T-cell (primary cell): ENCODE measurements around the gene NTM. TPM values are rescaled to one million over a fixed set of nuclear protein-coding genes. Genes with fewer than 3 reads are reported as not detected.

ENCODE experiments used
- ATAC-seq, 4 experiments: fragments of 200-7000 bp in 3 of 4; fragments of 150-1000 bp in 1 of 4; cut with Tn5 transposase; replicated peaks in 1 of 4; 1 replicate in 3 of 4; 2 replicates in 1 of 4; pipeline ENCODE4 v1.10.0; 2021; ENCODE audit warnings: moderate library complexity in 3 of 4, mild to moderate bottlenecking in 2 of 4, moderate number of reproducible peaks in 1 of 4
- CTCF ChIA-PET, 2 donors: fragments of 300-600 bp; sonication (Branson Sonifier 250); formaldehyde crosslinking; loops; one replicate each; lab custom pipeline; 2022; ENCODE audit warnings: antibody characterized with exemption in 2 of 2; lab: Charles Lee
- POLR2A ChIA-PET, 2 donors: fragments of 300-600 bp; sonication (Branson Sonifier 250); formaldehyde crosslinking; loops; one replicate each; lab custom pipeline; 2022; ENCODE audit warnings: antibody characterized with exemption in 2 of 2; lab: Charles Lee
- DNase-seq, 35 experiments: peaks; one replicate each; pipeline versions ENCODE4 v3.0.0 to v3.0.0-alpha.2; 2013 to 2023
- H3K27ac ChIP-seq: one replicate; pipeline ENCODE4 v1.5.1; 2013; ENCODE audit warnings: low read length
- H3K27me3 ChIP-seq, 2 experiments: replicated peaks in 1 of 2; 1 replicate in 1 of 2; 2 replicates in 1 of 2; pipeline versions ENCODE4 v1.6.1 to v1.7.0; 2013; ENCODE audit warnings: low read length in 1 of 2, mixed read lengths in 1 of 2; ENCODE audit not compliant: control insufficient read depth in 2 of 2, insufficient read depth in 2 of 2; ENCODE audit errors: extremely low read depth in 1 of 2
- H3K36me3 ChIP-seq, 2 donors: 1 replicate in 1 of 2; 2 replicates in 1 of 2; pipeline versions ENCODE4 v1.6.1 to v1.7.0; 2013; ENCODE audit warnings: low read length in 1 of 2; ENCODE audit not compliant: control insufficient read depth in 2 of 2, insufficient read depth in 1 of 2; ENCODE audit errors: extremely low read depth in 1 of 2
- H3K4me1 ChIP-seq, 2 experiments: 1 replicate in 1 of 2; 2 replicates in 1 of 2; pipeline versions ENCODE4 v1.6.1 to v1.7.0; 2013; ENCODE audit warnings: low read length in 2 of 2, mixed read lengths in 1 of 2; ENCODE audit not compliant: insufficient read depth in 2 of 2, control insufficient read depth in 1 of 2; ENCODE audit errors: extremely low read depth in 1 of 2
- H3K4me3 ChIP-seq, 2 donors: 1 replicate in 1 of 2; 2 replicates in 1 of 2; pipeline versions ENCODE4 v1.5.1 to v1.7.0; 2013; ENCODE audit warnings: mild to moderate bottlenecking in 2 of 2, low read length in 1 of 2, moderate library complexity in 1 of 2; ENCODE audit not compliant: control insufficient read depth in 1 of 2; ENCODE audit errors: extremely low read depth in 1 of 2
- H3K9me3 ChIP-seq: 2 replicates; pipeline ENCODE4 v1.7.0; 2013
- H3K27ac Mint-ChIP-seq, 2 donors: one replicate each; pipeline ENCODE4 v1.8.0; 2020 to 2021; ENCODE audit warnings: mild to moderate bottlenecking in 2 of 2, mixed read lengths in 2 of 2
- H3K27me3 Mint-ChIP-seq, 2 donors: one replicate each; pipeline ENCODE4 v1.8.0; 2021 to 2022; ENCODE audit warnings: mixed read lengths in 2 of 2
- H3K36me3 Mint-ChIP-seq: one replicate; pipeline ENCODE4 v1.8.0; 2021; ENCODE audit warnings: mixed read lengths
- H3K4me1 Mint-ChIP-seq, 3 donors: one replicate each; pipeline ENCODE4 v1.8.0; 2020 to 2022; ENCODE audit warnings: mixed read lengths in 3 of 3, mild to moderate bottlenecking in 1 of 3
- H3K4me3 Mint-ChIP-seq, 3 donors: one replicate each; pipeline ENCODE4 v1.8.0; 2020 to 2022; ENCODE audit warnings: mild to moderate bottlenecking in 3 of 3, mixed read lengths in 3 of 3, moderate library complexity in 3 of 3
- H3K9me3 Mint-ChIP-seq, 3 donors: one replicate each; pipeline ENCODE4 v1.8.0; 2020 to 2022; ENCODE audit warnings: mixed read lengths in 3 of 3
- WGBS: methylation state at CpG from one replicate; pipeline ENCODE4 v1.1.5; 2013; ENCODE audit warnings: missing lambda C conversion rate; ENCODE audit not compliant: insufficient coverage; 5-methylcytosine and 5-hydroxymethylcytosine counted together
- total RNA-seq, 35 experiments: library from RNA in 6 of 35; stranded (reverse) in 6 of 35; fragments of 120-200 nt in 1 of 35; gene quantifications; one replicate each; pipeline versions ENCODE4 v1.2.1 to v1.2.4 and lab custom pipeline; 2013 to 2026

Gene NTM
- total RNA-seq, 5 donors from 2014 or later (not counting 1 experiment from before 2014, with no cell fraction given): not detected

DNA sequence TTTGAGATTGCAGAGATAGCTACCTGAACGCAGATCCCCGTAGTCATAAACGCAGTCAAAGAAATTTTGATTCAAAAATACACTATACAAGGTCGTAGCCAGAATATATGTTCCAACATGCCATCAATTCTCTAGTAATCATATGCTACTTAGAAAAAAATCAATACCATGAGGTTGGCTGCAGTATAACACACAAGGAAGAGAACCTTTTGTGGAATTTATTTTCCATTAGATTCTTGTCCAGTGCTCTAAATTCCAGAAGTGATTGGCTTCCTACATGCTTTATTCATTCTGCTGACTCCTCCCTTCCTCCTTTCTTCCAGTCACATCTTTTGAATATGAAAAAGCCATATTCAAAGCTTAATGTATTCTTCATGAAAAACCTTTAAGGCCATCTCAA lies 189.9 kb downstream of the NTM start:
- CTCF ChIA-PET: no interaction called here

GRCh38 chr11:131561501-131561900 lies 191.1 kb downstream of the NTM start:
- H3K27me3 ChIP-seq: no peaks in the 10 kb centered on the region
- WGBS: no CpG with 5 or more reads among the region's 4 CpGs
- Mint-ChIP-seq H3K36me3 (no peaks in the 10 kb centered on the region), H3K4me3 (no peak overlapping the region), H3K27ac (no peak overlapping the region), H3K4me1 (no peaks in the 10 kb centered on the region), H3K27me3 (peaks cover 0 to 4% of the 10 kb centered on the region in 2 donors), H3K9me3 (peaks cover 0 to 7% (median 0%) of the 10 kb centered on the region in 3 donors)
- H3K27ac ChIP-seq: no peak overlapping the region
- H3K4me1 ChIP-seq: no peaks in the 10 kb centered on the region
- ChIA-PET CTCF (no interaction called here), POLR2A (no interaction called here)
- H3K4me3 ChIP-seq: no peak overlapping the region
- no peak for DNase-seq
- no peak for ATAC-seq
- H3K36me3 ChIP-seq: no peaks in the 10 kb centered on the region
- no peaks in the 10 kb centered on the region for H3K9me3 ChIP-seq

More for the DNA sequence above, 189.9 kb downstream of the NTM start:
- H3K27ac Mint-ChIP-seq: no peak overlapping the region
- H3K36me3 ChIP-seq: no peaks in the 10 kb centered on the region
- no peaks in the 10 kb centered on the region for H3K36me3 Mint-ChIP-seq
- POLR2A ChIA-PET: no interaction called here
- H3K4me1 ChIP-seq: no peaks in the 10 kb centered on the region
- H3K4me1 Mint-ChIP-seq: no peaks in the 10 kb centered on the region
- H3K27me3 Mint-ChIP-seq: peaks cover 0 to 4% of the 10 kb centered on the region in 2 donors
- no peaks in the 10 kb centered on the region for H3K9me3 ChIP-seq
- DNase-seq (no peak), ATAC-seq (no peak)
- H3K9me3 Mint-ChIP-seq: peaks cover 0 to 7% (median 0%) of the 10 kb centered on the region in 3 donors
- no peak overlapping the region for H3K27ac ChIP-seq
- WGBS: no CpG with 5 or more reads among the region's 4 CpGs
- H3K4me3 ChIP-seq: no peak overlapping the region
- no peaks in the 10 kb centered on the region for H3K27me3 ChIP-seq
- H3K4me3 Mint-ChIP-seq: no peak overlapping the region

- ChIA-PET CTCF (no interaction called here), POLR2A (no interaction called here)
- Histone ChIP-seq H3K4me1 (no peaks in the 10 kb centered on the region), H3K27ac (no peak overlapping the region), H3K9me3 (no peaks in the 10 kb centered on the region), H3K27me3 (no peaks in the 10 kb centered on the region), H3K36me3 (no peaks in the 10 kb centered on the region), H3K4me3 (no peak overlapping the region)
- Mint-ChIP-seq H3K36me3 (no peaks in the 10 kb centered on the region), H3K9me3 (peaks cover 0 to 5% (median 0%) of the 10 kb centered on the region in 3 donors), H3K27me3 (peaks cover 0 to 4% of the 10 kb centered on the region in 2 donors), H3K4me1 (no peaks in the 10 kb centered on the region), H3K4me3 (no peak overlapping the region), H3K27ac (no peak overlapping the region)
- no peak for DNase-seq
- ATAC-seq: no peak
- 70% methylated on average over 2 of the region's 5 CpGs for WGBS
Measured at GRCh38 chr11:131561972-131562371, 191.6 kb downstream of the NTM start.

DNA sequence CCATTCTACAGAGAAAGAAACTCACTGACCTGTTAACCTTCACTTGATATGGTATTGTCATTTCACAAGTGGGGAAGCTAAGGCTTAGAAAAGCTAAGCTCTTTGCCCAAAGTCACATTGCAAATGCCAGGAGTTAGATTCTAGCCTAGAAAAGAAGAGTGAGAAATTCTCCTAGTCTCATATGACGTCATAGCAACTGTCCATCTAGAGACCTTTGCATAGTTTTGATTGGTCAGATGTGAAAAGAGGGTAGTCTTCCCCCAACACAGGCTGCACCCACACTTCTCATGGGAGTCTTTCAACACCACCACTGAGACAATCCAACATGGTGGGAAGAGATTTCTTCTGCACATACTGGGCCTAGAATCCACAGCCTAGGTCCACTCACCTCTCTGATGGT lies 197.9 kb downstream of the NTM start:
- Histone ChIP-seq H3K4me1 (no peaks in the 10 kb centered on the region), H3K4me3 (no peak overlapping the region), H3K27ac (no peak overlapping the region), H3K27me3 (peaks cover 0 to 5% of the 10 kb centered on the region in 2 experiments), H3K9me3 (no peaks in the 10 kb centered on the region), H3K36me3 (no peaks in the 10 kb centered on the region)
- no peaks in the 10 kb centered on the region for H3K9me3 Mint-ChIP-seq
- ChIA-PET CTCF (no interaction called here), POLR2A (no interaction called here)
- H3K4me3 Mint-ChIP-seq: no peak overlapping the region
- ATAC-seq (no peak), DNase-seq (no peak)
- peaks cover 0 to 7% of the 10 kb centered on the region in 2 donors for H3K27me3 Mint-ChIP-seq
- H3K27ac Mint-ChIP-seq: no peak overlapping the region
- H3K4me1 Mint-ChIP-seq: no peaks in the 10 kb centered on the region
- WGBS: no CpG with 5 or more reads among the region's 1 CpG
- H3K36me3 Mint-ChIP-seq: no peaks in the 10 kb centered on the region

DNA sequence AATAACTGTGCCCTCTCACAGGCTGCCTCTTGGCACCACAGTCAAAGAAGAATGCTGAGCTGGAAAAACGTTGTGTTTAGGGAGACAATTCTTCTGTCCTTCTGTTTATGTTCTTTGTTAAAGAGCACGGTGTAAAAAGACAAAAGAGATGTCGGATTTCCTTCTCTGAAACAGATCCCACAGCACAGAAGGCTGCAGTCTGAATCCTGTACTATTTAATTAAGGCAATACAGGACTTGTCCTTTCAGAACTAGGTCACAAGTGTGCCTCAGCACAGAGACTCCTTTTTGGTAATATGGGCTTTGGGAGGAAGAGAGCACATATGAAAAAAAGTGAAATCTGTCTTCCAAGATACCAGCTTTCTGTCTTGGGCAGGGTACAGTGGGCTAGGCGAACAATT lies 201.2 kb downstream of the NTM start:
- POLR2A ChIA-PET: no interaction called here
- WGBS: 50% methylated on average over 1 of the region's 4 CpGs
- ATAC-seq: no peak

DNA sequence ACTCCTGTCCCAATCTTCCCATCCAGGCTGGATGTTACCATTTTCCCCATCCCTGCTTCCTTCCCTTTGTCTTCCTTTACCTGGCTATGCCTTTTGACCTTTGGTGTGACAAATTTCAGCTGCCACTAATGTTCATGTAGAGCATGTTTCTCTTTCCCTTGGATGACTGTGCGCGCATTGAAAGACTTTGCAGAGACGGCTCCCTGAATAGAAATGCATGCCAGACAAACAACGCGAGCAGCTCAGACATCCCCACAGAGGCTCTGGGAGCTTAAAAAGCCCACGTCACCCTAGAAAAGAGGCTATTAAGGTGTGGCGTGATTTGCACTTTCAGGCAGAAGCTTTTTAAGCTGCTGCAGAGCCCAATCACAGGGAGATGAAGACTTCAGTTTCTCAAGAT lies 202.0 kb downstream of the NTM start:
- Histone ChIP-seq H3K4me1 (no peaks in the 10 kb centered on the region), H3K36me3 (no peaks in the 10 kb centered on the region), H3K27ac (no peak overlapping the region), H3K9me3 (no peaks in the 10 kb centered on the region), H3K27me3 (peaks cover 0 to 5% of the 10 kb centered on the region in 2 experiments), H3K4me3 (no peak overlapping the region)
- ATAC-seq (no peak), DNase-seq (no peak)
- POLR2A ChIA-PET: interaction anchor here in 1 of 2 donors (0.6 kb wide), 1 partner anchor 96 kb away, joined by 3 read pairs; no protein-coding TSS in a partner anchor
- Mint-ChIP-seq H3K4me3 (no peak overlapping the region), H3K27me3 (peaks cover 0 to 9% of the 10 kb centered on the region in 2 donors), H3K9me3 (peaks cover 0 to 5% (median 0%) of the 10 kb centered on the region in 3 donors), H3K36me3 (no peaks in the 10 kb centered on the region), H3K27ac (no peak overlapping the region), H3K4me1 (no peaks in the 10 kb centered on the region)
- 91% methylated on average over 5 of the region's 7 CpGs for WGBS
- CTCF ChIA-PET: no interaction called here

More for the DNA sequence above, 201.2 kb downstream of the NTM start:
- H3K27me3 ChIP-seq: peaks cover 0 to 5% of the 10 kb centered on the region in 2 experiments
- no peaks in the 10 kb centered on the region for H3K36me3 Mint-ChIP-seq
- H3K4me3 Mint-ChIP-seq: no peak overlapping the region
- DNase-seq: no peak
- no peak overlapping the region for H3K27ac Mint-ChIP-seq
- no peak overlapping the region for H3K27ac ChIP-seq
- H3K4me1 ChIP-seq: no peaks in the 10 kb centered on the region
- H3K9me3 Mint-ChIP-seq: peaks cover 0 to 5% (median 0%) of the 10 kb centered on the region in 3 donors
- no peaks in the 10 kb centered on the region for H3K36me3 ChIP-seq
- no peaks in the 10 kb centered on the region for H3K4me1 Mint-ChIP-seq
- H3K4me3 ChIP-seq: no peak overlapping the region
- H3K9me3 ChIP-seq: no peaks in the 10 kb centered on the region
- H3K27me3 Mint-ChIP-seq: peaks cover 0 to 9% of the 10 kb centered on the region in 2 donors
- CTCF ChIA-PET: no interaction called here
